Activated CD8-positive, alpha-beta memory T cell treated with anti-CD3 and anti-CD28 coated beads, Interleukin-2, amount 50 U/mL, for 24 hours (primary cell): Measurements from ENCODE around the gene ULBP2.
"Not testable (repeated sequence)": the region's sequence is repeated elsewhere in the genome, so short reads cannot be mapped to it uniquely, and the experiment has no call there.

Experiments used
- DNase-seq: peaks from one replicate; pipeline ENCODE4 v3.0.0-alpha.2; 2020; ENCODE audit errors: extremely low read depth

The ULBP2 gene

DNA sequence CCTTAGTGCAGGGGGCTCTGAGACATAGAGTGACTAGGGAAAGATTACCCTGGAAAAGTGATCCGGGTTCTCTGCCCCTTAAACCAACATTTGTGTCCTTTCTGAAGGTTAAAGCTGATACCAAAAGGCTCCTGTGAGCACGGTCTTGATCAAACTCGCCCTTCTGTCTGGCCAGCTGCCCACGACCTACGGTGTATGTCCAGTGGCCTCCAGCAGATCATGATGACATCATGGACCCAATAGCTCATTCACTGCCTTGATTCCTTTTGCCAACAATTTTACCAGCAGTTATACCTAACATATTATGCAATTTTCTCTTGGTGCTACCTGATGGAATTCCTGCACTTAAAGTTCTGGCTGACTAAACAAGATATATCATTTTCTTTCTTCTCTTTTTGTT lies 6.8 kb downstream of the ULBP2 start:
- no peak for DNase-seq

DNA sequence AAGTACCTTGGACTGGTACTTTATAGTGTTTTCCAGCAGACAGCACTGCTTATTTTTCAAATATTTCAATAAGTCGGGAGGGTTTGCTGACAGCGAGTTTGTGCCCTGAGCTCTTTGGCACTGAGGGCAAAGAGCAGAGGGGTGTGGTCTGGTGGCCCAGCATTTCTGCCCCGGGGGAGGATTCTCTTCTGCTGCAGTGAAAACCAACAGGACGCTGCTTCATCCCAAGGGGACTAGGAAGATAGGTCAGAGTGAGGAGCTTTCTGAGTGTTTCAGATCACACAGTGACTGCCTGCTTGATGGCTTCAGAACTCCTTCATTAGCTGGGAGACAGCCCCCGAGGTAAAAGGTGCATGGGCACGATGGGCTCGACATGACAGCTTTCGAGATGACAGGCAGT lies 8.6 kb downstream of the ULBP2 start:
- no peak for DNase-seq

GRCh38 chr6:149951096-149951495 lies 9.3 kb downstream of the ULBP2 start:
- DNase-seq, result no peak

- DNase-seq, result no peak
Measured at GRCh38 chr6:149951626-149952025, 9.8 kb downstream of the ULBP2 start.

- DNase-seq, result not testable (repeated sequence)
Measured at GRCh38 chr6:149953390-149953789, 11.6 kb downstream of the ULBP2 start.

GRCh38 chr6:149953934-149954327 lies 12.1 kb downstream of the ULBP2 start:
- not testable (repeated sequence) for DNase-seq

GRCh38 chr6:149954328-149954983 lies 12.6 kb downstream of the ULBP2 start:
- not testable (repeated sequence) for DNase-seq

- not testable (repeated sequence) for DNase-seq
Measured at GRCh38 chr6:149954984-149955653, 13.3 kb downstream of the ULBP2 start.

GRCh38 chr6:149955654-149956317 lies 14.0 kb downstream of the ULBP2 start:
- DNase-seq, result not testable (repeated sequence)

- not testable (repeated sequence) for DNase-seq
Measured at GRCh38 chr6:149958124-149958523, 16.3 kb downstream of the ULBP2 start.

DNA sequence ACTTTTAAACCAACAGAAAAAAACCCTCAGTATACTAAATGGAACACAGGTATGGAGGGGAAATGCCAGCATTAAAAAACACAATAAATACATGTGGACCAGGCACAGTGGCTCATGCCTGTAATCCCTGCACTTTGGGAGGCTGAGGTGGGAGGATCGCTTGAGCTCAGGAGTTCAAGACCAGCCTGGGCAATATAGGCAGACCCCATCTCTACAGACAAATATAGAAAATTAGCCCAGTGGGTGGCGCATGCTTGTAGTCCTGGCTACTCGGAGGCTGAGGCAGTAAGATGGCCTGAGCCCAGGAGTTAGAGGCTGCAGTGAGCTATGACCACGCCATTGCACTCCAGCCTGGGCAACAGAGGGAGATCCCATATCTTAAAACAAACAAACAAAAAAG lies 18.0 kb downstream of the ULBP2 start:
- DNase-seq, result not testable (repeated sequence)

DNA sequence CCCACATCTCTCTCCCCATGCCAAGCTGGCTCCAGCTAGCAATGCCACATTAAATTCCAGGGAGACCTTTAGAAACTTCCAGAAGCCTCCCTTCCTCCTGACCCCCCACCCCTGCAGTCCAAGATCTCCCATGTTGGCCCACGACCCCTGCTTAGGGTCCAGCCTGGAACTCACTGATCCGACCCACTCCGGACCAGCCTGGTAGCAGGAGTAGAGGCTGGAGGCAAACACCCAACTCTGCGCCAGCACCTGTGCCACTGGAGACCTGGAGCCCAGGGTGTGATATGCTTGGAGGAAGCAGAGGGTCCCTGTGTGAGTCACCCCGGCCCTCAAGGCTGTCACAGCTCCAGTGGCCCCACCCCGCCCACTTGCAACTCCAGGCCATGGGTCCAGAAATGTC lies 18.7 kb downstream of the ULBP2 start:
- no peak for DNase-seq

DNA sequence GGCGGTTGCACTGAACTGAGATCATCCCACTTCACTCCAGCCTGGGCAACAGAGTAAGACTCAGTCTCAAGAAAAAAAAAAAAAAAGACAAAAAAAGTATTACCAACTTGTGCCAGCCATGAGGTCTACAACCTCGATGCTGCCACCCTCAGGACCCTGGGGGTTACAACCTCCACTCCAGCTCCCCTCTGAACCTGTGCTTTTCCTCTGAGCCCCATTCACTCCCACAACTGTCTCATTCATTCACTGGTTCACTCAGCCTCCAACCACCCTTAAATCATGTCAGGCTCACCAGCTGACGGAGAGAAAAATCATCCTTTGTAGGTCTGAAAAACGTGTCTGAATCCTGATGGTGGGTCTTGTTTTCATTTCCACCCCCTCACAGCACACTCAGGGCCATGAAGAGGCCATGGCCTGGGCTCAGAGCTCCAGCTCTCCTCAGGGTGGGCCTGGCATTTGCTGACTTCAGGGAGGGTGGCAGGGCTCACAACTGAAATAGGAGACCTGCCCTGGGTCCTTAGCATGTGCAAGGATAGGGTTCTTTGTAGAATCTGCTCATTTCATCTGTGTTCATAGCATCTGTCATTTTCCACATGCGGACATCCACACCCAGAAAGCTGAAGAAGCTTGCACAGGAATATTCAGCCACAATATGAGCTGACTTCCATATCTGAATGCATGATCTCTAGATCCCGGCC lies 20.1 kb downstream of the ULBP2 start:
- no peak for DNase-seq

- DNase-seq, result no peak
Measured at GRCh38 chr6:149962461-149963211, 20.8 kb downstream of the ULBP2 start.

DNA sequence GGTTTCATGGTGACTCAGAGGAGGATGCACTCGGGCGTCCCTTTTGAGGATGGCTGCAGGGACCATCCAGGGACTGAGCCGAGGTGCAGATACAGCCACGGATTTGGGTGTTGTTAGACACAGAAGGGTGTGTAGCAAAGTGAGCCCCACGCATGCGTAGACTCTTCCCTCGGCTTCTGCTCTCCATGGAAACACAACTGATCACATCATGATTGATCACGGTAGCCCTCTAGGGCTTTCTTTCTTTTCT lies 21.3 kb downstream of the ULBP2 start:
- no peak for DNase-seq

DNA sequence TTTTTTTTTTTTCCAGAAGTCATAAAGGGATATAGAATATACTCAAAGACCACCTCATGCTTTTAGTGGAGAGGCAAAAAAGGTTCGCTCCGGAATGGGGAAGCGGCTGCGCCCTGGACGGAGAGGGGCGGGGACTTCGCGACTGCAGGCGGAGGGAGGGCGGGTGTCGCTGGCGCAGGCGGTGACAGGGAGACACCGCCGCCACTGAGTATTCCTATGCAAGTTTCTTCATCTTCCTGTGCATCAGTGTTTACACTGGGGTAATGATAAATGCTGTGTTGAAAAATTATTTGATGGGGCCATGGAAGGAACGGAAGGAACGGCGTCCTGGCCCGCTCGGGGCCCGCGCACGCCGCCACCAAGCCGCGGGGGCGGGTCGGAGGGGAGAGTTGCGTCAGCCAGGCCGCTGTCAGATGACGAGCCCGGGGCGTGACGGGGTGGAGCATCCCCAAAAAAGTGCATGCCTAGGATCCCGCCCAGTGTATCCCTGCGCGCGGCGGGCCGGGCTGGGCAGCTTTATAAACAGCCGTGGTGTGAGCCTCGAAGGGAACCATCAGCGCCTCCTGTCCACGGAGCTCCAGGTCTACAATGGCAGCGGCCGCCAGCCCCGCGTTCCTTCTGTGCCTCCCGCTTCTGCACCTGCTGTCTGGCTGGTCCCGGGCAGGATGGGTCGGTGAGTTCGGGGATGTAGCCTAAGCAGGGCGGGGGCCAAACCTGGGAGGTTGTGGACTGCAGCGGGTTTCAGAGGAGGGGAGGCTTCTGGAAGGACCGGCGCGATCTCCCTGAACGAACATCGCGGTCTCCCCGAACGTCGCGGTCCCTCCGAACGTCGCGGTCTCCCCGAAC lies 21.9 kb downstream of the ULBP2 start, which contains the start of gene ULBP1:
Gene ULBP1 (plus strand): TSS at position 482 of the 846 bp plus-strand sequence. CDS start 107 bp downstream, at position 589.
- DNase-seq, result peak; percentile 49

- no peak for DNase-seq
Measured at GRCh38 chr6:149964308-149965193, 22.7 kb downstream of the ULBP2 start.

- no peak for DNase-seq
Measured at GRCh38 chr6:149965194-149966020, 23.6 kb downstream of the ULBP2 start.

- not testable (repeated sequence) for DNase-seq
Measured at GRCh38 chr6:149966319-149966718, 24.5 kb downstream of the ULBP2 start.
